NCI-H1694 (cell line): ENCODE measurements around the gene PCNX2.
"Not testable (repeated sequence)": the region's sequence is repeated elsewhere in the genome, so short reads cannot be mapped to it uniquely, and the experiment has no call there.

ENCODE experiments used
- DNase-seq: peaks from one replicate; lab custom pipeline; 2025; lab: John Stamatoyannopoulos, UW

PCNX2 gene

DNA sequence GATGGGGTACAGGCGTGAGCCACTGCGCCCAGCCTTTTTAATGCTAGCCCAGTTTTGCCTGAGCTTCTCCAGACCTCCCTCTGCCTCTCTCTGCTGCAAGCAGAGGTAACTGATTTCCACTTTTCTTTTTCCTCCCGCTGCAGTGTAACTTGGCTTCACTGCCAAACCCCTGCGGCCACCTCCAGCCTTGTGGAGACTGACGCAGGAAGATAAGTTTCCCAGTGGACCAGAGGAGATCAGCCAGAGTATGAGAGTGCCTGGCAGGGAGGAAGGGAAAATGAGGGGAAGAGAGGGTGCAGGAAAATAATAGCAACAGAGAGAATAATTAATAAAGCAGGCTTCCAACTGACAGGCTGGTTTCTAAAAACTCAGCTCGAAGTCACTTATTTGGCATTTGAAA, 143.7 kb downstream of the PCNX2 start:
- no peak for DNase-seq

DNA sequence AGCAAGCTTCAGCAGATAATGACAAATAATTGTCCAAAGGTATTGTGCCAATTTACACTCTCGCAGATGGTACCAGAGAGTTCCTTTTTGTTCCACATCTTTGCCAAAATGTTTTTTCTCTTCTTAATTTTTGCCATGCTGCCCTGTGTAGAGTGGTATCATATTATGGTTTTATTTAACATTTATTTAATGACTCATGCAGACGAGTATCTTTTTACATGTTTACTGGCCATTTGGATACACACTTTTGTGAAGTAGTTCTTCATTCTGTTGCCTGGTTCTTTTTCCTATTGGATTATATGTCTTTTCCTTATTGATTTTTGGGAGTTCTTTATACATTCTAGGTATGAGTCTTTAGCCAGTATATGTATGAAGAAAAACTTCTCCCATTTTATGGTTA, 151.1 kb downstream of the PCNX2 start:
- no peak for DNase-seq

DNA sequence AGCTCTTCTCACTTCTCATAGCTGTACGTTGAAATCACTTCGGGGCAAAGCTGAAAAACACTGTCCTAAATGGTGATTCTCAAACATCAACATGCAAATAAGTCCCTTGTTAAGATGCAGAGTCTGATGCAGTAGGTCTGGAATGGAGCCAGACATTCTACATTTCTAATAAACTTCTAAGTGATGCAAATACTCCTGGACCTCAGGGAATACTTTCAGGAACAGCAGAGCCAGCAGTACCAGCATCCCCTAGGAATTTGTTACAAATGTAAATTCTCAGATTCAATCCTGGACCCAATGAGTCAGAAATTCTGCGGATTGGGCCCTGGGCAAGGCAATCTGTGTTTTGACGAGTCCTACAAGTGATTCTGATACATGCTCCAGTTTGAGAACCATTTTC, 152.3 kb downstream of the PCNX2 start:
- DNase-seq: no peak

DNA sequence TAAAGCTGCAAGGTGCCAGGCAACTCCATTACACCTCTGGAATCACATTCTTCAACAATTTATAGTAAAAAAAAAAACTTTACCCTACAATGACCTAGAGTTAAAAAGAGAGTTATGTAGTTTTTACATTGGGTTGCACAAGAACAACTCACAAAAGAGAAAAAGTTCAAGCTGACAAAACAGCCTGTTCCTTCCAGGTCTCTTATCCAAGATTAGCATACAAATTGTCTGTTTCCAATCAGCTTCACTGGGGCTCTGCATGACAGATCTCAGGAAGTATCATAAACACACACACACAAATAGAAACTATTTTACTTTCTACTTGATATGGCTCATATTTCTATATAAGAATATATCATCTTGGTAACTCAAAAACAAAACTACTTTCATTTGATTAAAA, 154.6 kb downstream of the PCNX2 start:
- DNase-seq: no peak

DNA sequence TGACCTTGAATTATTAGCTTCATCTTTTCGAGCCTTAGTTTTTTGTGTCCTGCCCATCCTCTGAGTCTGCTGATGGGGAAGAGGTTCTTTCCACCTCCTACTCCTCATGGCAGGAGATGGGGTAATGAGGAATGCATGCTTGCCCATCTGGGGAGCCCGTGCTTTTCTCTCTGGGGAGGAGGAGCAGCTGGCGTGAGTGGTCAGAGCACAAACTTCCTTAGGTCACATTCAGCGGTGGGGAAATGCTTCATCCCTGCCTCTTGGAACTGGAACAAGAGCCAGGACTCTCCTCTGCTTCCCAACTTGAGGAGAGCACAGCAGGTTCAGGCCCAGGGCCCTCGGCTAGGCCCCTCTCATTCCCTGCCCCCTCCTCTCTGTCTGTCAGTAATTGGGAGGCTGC, 155.0 kb downstream of the PCNX2 start:
- no peak for DNase-seq

DNA sequence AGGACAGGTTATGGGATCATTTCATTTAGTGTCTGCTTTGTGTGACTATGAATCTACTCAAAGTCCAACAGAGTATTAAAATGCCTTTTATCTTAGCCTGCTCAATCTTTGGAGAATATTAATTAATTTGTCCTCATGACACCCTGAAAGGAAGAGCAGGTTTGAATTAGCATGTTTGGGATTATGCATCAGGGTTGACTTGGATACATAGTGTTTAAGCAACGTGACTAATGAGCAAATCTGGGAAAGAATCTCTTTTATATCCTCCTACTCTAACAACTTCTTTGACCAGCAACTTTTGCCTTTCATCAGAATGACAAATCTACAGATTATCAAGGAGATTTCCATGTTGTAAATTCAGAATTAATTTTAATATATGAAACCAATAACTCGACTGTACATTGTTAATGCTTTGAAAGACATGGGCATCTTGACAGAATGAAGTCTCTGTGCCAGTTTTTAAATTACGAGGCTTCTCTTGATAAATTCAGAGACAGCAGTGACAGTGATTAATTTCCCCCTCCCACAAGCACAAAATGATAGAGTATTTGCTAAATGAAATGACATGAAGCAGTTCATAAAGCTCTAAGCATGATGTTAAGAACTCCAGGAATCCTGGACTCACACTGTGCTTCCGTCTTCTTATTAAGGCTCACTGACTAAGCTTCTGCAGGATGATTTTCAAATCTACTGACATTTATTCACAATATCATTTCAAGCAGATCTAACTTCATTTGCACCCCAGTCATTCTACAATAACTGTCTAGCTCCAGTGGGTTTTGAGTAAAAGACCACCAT, 156.5 kb downstream of the PCNX2 start:
- DNase-seq: no peak

DNA sequence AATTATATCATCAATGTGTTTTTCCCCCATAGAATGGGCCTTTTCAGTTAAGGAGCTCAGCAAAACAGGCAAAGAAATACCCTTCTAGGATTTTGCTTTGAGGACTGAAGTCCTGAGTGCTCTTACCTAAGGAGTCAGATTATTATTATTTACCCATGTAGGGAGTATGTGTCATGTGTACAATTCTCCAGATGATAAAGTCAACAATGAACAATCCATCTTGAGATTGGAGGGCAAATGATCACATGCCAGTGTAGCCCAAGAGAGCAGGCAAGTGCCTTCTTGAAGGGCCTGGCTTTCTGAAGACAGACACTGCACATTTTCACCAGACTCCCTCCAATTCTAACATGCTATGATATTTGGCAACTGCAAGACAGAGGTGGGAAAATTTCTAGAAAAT, 159.7 kb downstream of the PCNX2 start:
- no peak for DNase-seq

DNA sequence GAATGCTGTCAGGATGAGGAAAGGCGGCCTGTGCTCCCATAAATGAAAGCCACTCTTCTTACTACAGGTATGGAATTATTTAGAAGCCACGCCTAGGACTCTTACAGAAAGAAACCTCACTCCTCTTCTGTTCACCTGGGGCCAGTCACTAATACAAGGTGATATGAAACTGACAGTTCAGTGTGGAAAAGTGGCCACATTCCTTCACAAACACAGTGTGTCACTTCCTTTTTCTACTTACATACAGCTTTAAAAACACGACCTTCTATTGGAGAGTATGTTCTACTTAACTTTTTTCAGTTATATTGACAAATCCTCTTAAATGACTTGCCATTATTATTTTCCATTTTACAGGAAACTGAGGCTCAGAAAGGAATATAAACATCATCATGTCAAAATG, 163.1 kb downstream of the PCNX2 start:
- no peak for DNase-seq

DNA sequence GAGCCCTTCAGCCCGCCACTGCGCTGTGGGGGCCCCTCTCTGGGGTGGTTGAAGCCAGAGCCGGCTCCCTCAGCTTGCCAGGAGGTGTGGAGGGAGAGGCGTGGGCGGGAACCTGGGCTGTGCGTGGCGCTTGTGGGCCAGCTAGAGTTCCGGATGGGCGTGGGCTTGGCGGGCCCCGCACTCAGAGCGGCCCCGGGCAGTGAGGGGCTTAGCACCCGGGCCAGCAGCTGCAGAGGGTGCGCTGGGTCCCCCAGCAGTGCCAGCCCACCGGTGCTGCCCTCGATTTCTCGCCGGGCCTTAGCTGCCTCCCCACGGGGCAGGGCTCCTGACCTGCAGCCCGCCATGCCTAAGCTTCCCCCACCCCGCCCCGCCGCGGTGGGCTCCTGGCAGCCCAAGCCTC, 166.5 kb downstream of the PCNX2 start:
- not testable (repeated sequence) for DNase-seq

DNA sequence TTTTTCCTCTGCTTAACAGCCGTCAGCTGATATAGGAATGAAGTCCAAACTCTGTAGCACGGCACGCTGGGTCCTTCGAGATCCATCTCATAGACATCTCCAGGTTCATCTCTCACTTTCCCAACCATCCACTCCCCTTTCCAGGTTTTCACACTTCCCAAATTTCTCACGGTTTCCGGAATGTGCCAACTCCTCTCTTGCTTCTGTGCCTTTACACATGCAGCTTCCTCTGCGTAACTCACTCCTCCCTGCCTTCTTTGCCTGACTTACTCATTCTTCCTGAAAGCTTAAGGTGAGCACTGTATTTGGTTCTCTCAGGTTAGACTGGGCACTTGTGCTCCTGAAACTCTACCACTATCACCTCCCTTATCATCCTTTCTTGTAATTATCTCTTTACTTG, 168.4 kb downstream of the PCNX2 start:
- DNase-seq: no peak

DNA sequence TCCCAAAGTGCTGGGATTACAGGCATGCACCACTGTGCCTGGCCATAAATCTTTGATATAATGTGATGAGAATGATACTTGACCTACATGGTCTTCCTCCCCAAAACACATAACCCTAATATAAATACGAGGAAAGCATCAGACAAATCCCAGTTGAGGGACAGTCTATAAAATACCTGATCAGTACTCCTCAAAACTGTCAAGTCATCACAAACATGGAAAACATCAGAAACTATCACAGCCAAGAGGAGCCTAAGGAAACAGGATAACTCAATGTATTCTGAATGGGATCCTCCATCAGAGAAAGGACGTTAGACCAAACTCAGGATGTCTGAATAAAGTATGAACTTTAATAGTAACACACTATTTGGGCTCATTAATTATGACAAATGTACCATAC, 172.7 kb downstream of the PCNX2 start:
- DNase-seq: no peak

DNA sequence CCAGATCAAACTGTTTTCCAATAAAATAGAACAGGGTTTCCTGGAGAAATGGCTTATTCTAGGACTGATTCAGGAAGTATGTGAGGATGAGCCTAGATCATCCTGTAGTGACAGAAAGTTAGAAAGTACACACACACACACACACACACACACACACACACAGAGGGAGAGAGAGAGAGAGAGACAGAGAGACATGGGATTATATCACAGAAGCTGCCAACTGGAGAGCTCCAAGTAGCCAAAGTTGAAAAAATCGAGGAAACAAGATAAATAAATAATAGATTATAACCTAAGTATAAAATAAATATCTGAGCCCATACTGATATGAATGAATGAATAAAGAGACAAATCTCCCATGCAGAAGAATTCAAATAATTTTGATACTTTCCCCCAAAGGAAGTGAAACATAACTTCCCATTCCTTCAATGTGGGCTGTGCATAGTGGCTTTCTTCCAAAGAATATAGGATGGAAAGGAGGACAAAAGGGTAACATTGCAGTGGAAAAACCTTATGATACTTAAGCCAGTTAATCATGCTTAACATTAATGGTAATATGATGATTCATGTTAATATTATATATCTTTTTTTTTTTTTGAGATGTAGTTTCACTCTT, 173.5 kb downstream of the PCNX2 start:
- DNase-seq: no peak

DNA sequence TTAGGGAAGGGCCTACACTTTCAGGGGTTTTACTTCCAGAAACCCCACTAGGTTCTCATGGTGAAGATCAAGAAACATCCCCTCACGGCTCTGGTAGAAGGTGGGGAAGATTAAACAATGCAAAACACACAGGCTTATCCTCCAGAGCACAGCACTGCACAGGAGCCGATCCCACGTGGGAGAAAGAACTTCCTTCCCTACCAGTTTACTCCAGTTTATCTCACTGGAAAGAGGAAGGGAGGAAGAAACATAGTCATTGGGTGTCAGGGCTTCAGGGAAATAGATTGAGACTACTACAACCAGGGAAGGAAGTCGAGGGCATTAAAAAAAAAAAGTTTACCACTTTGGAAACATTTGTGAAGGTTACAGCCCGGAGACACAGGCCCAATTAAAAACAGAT, 180.7 kb downstream of the PCNX2 start:
- DNase-seq: no peak

DNA sequence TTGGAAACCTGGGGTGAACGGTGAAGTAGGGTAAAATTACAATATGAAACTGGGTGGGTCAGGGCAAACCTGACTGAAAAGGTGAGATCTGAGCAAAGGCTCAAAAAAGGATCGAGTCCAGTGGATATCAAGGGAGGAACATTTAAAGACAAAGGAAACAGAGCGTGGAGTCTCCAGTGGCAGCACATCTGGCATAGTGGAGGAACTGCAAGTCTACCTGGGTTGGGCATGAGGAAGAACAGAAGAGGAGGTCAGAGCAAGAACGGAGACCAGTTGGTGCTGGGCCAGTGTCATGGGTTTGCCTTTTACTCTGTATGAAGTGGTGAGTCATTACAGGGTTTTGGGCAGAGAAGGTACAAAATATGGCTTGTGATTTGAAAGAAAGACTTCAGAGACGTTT, 181.4 kb downstream of the PCNX2 start:
- no peak for DNase-seq

DNA sequence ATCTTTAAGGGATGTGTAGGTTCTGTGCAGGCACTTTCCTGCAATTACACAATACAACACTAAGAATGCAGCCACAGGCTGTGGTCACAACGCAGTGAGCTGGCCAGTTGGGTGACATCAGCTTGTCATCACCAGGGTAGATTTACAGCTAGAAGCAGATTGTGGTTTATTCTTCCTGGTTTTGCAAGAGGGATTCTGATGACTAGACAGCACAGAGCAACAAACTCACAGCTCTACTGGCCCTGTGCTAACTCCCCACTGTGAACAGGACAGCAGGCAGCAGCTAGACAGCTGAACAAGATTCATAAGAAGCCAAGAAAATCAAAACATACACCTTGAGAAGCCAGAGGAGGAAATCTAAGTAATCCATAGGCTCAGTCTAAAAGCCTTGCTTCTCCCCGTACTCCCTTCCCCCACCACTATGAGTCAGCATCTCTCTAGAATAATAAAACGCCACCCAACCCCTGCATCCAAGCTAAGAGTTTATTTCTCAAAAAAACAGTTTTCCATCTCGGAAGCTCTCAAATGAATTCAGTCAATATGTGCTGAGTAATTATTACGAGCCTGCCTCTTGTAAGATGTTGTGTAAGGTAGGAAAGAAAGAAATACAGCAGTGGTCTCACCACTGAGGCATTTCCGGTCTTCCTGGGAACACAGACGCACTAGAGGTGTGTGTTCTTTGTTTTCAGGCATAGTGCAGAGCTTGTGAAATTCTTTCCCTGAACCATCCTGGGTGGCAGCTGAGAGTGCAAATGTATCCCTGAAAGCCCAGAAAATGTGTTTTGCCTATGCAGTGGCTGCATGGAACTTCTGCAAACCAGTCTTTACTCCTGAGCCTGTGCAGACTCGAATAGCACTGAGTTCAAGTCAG, 182.3 kb downstream of the PCNX2 start:
- no peak for DNase-seq

DNA sequence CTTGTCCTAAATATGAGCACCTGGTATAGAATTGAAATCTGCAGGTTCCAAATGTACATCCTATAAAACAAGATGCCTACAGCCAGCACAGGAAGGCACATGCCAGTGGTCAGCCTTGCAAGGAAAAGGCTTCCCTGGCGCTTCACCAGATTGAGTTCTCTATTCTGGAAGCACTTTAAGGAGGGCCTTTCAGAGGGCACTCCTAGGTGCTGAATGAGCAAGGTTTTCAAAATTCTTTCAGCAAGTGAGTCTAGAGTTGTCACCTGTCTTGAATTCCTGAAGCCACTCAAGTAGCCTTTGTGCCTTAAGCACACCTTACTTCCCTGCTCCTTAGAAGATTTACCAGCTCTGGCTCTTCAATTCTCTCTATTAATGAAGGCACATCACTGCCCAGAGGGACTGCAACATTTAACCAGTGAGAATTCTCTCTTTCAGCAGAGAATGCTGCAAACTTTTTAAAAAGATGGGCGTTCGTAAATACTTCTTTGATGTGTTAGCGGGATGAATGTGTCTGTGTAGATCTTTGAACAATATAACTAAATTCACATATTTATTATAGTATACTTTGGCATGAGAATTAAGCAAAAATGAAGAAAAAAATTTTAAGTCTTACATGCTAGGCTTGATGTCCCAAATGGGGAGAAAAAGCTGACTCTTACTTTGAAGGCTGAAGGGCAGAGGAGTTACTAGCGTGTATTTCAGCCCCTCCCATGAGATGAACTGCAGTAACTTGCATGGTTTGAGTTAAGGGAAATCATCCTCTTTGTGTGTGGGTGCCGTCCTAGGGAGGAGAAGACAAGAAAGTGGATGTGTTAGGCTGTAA, 183.1 kb downstream of the PCNX2 start:
- no peak for DNase-seq

DNA sequence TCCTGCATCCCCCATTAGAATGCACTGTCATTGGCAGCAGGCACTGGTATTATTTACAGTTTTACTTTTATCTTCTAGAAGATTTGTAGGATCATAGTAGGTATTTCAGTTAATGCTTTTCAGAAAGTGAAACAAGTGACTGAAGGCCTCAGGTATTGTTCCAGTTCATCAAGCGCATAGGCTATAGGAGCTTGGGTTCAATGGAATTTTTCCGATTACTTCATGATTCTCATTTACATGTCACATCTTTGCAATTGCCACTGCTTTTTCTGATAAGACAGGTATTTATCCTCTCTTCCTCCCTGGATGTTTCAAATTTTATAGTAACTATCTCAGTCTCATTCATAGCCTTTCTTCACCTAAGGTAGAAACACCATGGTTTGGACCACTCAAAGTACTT, 183.8 kb downstream of the PCNX2 start:
- no peak for DNase-seq

DNA sequence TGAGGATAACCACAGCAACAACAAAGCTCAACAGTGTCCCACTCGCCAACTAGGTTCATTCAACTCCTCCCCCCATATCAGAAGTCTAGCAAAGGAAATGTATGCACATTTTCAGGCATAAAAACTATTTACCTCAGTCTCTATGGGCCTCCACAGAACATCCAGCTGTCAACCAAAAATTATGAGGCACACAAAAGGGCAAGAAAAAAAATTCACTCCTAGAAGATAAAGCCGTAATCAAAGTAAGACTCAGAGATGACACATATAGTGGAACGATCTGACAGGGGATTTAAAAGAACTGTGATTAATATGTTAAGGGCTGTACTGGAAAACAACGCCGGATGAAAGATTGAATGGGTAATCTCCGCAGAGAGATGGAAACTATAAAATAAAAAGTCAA, 186.4 kb downstream of the PCNX2 start:
- DNase-seq: no peak

DNA sequence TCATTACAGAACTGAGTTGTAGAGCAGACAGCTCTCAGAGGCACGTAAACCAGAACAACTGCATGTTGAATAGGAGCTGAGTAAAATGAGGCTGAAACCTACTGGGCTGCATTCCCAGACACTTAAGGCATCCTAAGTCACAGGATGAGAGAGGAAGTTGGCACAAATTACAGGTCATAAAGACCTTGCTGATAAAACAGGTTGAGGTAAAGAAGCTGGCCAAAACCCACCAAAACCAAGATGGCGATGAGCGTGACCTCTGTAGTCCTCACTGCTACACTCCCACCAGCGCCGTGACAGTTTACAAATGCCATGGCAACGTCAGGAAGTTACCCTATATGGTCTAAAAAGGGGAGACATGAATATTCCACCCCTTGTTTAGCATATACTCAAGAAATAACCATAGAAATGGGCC, 187.8 kb downstream of the PCNX2 start:
- DNase-seq: not testable (repeated sequence)

DNA sequence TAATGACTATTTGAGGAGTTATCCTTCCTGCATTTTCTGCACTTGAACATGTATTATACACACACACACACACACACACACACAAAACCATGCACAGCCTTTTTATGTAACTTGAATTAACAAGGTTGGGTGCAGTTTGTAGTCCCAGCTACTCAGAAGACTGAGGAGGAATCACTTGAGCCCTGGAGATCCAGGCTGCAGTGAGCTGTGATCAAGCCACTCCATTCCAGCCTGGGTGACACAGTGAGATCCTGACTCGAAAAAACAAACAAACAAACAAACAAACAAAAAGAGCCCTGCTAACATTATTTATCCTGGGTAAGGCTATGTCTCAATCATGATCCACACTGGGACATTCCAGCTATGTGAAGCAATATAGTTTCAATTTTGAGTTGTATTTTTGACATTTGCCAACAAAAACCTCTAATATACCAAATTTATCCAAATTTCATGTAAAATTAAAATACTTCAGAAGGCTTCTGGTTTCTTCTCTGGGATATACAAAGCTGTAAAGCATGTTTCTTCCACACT, 188.3 kb downstream of the PCNX2 start:
- DNase-seq: no peak

DNA sequence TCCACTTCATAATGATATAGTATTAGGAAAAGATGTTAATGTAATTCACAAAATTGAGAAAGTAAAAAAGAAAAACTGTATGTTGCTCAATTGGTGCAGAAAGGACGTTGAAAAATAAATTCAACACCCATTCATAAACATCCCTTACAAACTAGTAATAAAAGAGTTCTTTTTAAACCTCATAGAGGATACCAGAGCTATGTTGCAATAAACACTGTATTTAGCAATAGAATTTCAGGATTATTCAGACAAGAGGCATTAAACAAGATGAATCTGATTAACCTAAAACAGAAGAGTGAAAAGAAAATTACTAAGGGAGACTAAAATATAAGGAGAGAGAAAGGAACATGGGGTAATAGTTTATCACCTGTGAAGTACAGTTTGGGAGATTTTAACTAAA, 190.3 kb downstream of the PCNX2 start:
- no peak for DNase-seq

DNA sequence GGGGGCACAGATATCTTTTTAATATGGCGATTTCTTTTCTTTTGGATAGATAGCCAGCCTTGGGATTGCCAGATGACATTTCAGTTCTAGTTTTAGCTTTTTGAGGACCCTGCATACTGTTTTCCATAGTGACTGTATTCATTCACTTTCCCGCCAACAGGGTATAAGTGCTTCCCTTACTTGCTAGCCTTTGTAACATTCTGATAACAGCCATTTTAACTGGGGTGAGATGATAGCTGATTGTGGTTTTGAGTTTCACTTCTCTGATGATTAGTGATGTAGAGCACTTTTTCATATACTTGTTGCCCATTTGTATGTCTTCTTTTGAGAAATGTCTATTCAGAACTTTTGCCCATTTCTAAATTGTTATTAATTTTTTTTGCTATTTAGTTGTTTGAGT, 193.2 kb downstream of the PCNX2 start:
- DNase-seq: no peak
